ENCODE results near the gene ALMS1.
A peak's percentile ranks its signal among the peaks of the same experiment; 100 is the strongest.
"Not testable (repeated sequence)": the region's sequence is repeated elsewhere in the genome, so short reads cannot be mapped to it uniquely, and the experiment has no call there.

The ALMS1 gene

GRCh38 chr2:73385504-73386341 lies at the start of gene ALMS1:
Gene ALMS1 (plus strand): TSS chr2:73385836. CDS start chr2:73385869, 33 bp downstream.
- Mint-ChIP-seq H3K4me1 (peaks cover 19 to 25% of the 10 kb centered on the region in 2 donors), H3K27ac (peak within 1 kb of the TSS; percentile 96), H3K27me3 (peaks cover 4 to 5% of the 10 kb centered on the region in 2 donors), H3K36me3 (peaks cover 0 to 11% of the 10 kb centered on the region in 2 donors), H3K4me3 (peak within 1 kb of the TSS; percentile 97 to 98), H3K9me3 (no peaks in the 10 kb centered on the region)
- DNase-seq (peak; percentile 85), ATAC-seq (replicated peaks) (peak; percentile 90 to 91)

- Mint-ChIP-seq H3K9me3 (peaks cover 3 to 6% of the 10 kb centered on the region in 2 donors), H3K27me3 (no peaks in the 10 kb centered on the region), H3K4me3 (peak overlapping the region in 1 of 2 donors; percentile 39), H3K4me1 (peaks cover 4 to 10% of the 10 kb centered on the region in 2 donors), H3K27ac (no peak overlapping the region), H3K36me3 (peaks cover 0 to 2% of the 10 kb centered on the region in 2 donors)
- DNase-seq (no peak), ATAC-seq (replicated peaks) (peak in 1 of 2 donors; percentile 52)
Observed at GRCh38 chr2:73337828-73338227, 47.8 kb upstream of the ALMS1 start.

DNA sequence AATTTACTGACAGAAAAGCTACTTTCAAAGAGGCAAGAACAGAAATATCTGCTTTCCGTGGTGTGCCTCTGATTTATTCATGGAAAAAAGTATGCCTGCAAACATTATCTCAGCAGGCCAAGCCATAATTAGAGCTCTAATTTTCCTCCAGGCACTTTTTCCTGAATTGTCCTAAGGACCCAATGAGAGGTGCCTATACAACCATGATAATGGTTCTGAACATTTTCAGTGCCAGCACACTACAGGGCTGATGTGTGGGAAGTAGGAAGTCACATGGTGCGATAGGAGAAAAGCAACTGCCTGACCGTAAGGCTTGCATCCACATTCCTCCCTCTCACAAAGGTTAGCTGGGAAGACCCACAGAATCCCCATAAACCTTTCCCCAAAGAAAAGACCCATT lies 46.4 kb upstream of the ALMS1 start:
- Mint-ChIP-seq H3K4me1 (peaks cover 4 to 10% of the 10 kb centered on the region in 2 donors), H3K36me3 (peaks cover 0 to 2% of the 10 kb centered on the region in 2 donors), H3K9me3 (peaks cover 3 to 6% of the 10 kb centered on the region in 2 donors), H3K27me3 (no peaks in the 10 kb centered on the region), H3K4me3 (no peak overlapping the region), H3K27ac (no peak overlapping the region)
- no peak for DNase-seq
- no peak for ATAC-seq (replicated peaks)

- H3K4me3 Mint-ChIP-seq: no peak overlapping the region
- no peak overlapping the region for H3K27ac Mint-ChIP-seq
- DNase-seq (no peak), ATAC-seq (replicated peaks) (no peak)
- H3K4me1 Mint-ChIP-seq: peaks cover 4 to 10% of the 10 kb centered on the region in 2 donors
- no peaks in the 10 kb centered on the region for H3K36me3 Mint-ChIP-seq
- peaks cover 0 to 4% of the 10 kb centered on the region in 2 donors for H3K9me3 Mint-ChIP-seq
- H3K27me3 Mint-ChIP-seq: no peaks in the 10 kb centered on the region
Observed at GRCh38 chr2:73341039-73341438, 44.6 kb upstream of the ALMS1 start.

- Mint-ChIP-seq H3K9me3 (peaks cover 0 to 1% of the 10 kb centered on the region in 2 donors), H3K27ac (no peak overlapping the region), H3K4me3 (no peak overlapping the region), H3K27me3 (peaks cover 6 to 9% of the 10 kb centered on the region in 2 donors), H3K4me1 (no peaks in the 10 kb centered on the region), H3K36me3 (no peaks in the 10 kb centered on the region)
- ATAC-seq (replicated peaks) (no peak), DNase-seq (no peak)
Observed at GRCh38 chr2:73343992-73344391, 41.6 kb upstream of the ALMS1 start.

GRCh38 chr2:73344747-73345146 lies 40.9 kb upstream of the ALMS1 start:
- not testable (repeated sequence) for H3K27me3 Mint-ChIP-seq; H3K4me3 Mint-ChIP-seq; ATAC-seq (replicated peaks); H3K27ac Mint-ChIP-seq; H3K36me3 Mint-ChIP-seq; H3K4me1 Mint-ChIP-seq; H3K9me3 Mint-ChIP-seq; DNase-seq

DNA sequence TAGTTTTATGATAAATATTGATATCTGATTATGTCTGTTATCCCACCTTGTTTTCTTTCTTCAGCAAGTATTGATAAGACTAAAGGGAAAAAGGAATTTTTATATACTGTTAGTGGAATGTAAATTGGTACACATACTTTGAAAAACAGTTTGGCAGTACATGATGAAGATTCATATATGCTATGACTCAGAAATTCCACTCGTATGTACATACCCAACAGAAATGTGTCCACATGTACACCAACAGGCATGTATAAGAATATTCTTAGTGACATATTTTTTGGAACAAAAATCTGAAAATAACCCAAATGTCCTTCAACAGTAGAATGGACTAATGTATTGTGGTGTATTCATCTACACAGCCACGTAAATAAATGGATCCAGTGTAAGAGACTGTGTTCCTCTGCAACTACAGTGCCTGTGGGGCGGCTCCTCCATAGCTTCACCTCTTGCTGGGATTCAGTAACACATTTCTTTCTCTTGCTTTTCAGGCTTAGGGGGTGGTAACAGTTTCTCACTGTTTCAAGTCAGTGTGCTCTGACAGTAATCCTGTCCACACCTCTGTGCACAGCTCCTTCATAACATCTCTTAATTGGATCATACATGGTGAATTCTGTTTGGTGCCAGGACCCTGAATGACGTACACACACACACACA lies 35.5 kb upstream of the ALMS1 start:
- Mint-ChIP-seq H3K27me3 (peaks cover 11 to 28% of the 10 kb centered on the region in 2 donors), H3K4me3 (no peak overlapping the region), H3K27ac (no peak overlapping the region), H3K9me3 (no peaks in the 10 kb centered on the region), H3K36me3 (no peaks in the 10 kb centered on the region), H3K4me1 (no peaks in the 10 kb centered on the region)
- ATAC-seq (replicated peaks): no peak
- DNase-seq: no peak

GRCh38 chr2:73356097-73356496 lies 29.5 kb upstream of the ALMS1 start:
- no peak for ATAC-seq (replicated peaks)
- no peaks in the 10 kb centered on the region for H3K36me3 Mint-ChIP-seq
- no peak overlapping the region for H3K4me3 Mint-ChIP-seq
- H3K27me3 Mint-ChIP-seq: peaks cover 9 to 38% of the 10 kb centered on the region in 2 donors
- peaks cover 0 to 2% of the 10 kb centered on the region in 2 donors for H3K9me3 Mint-ChIP-seq
- no peak overlapping the region for H3K27ac Mint-ChIP-seq
- H3K4me1 Mint-ChIP-seq: no peaks in the 10 kb centered on the region
- no peak for DNase-seq

- H3K4me3 Mint-ChIP-seq: no peak overlapping the region
- peaks cover 12 to 45% of the 10 kb centered on the region in 2 donors for H3K27me3 Mint-ChIP-seq
- no peak for DNase-seq
- H3K36me3 Mint-ChIP-seq: no peaks in the 10 kb centered on the region
- H3K27ac Mint-ChIP-seq: no peak overlapping the region
- H3K9me3 Mint-ChIP-seq: peaks cover 0 to 2% of the 10 kb centered on the region in 2 donors
- ATAC-seq (replicated peaks): no peak
- no peaks in the 10 kb centered on the region for H3K4me1 Mint-ChIP-seq
Observed at GRCh38 chr2:73359915-73360697, 25.5 kb upstream of the ALMS1 start.

GRCh38 chr2:73366060-73366459 lies 19.6 kb upstream of the ALMS1 start:
- no peak for ATAC-seq (replicated peaks)
- H3K4me1 Mint-ChIP-seq: no peaks in the 10 kb centered on the region
- no peak for DNase-seq
- no peak overlapping the region for H3K4me3 Mint-ChIP-seq
- H3K9me3 Mint-ChIP-seq: peaks cover 0 to 4% of the 10 kb centered on the region in 2 donors
- peaks cover 13 to 40% of the 10 kb centered on the region in 2 donors for H3K27me3 Mint-ChIP-seq
- no peak overlapping the region for H3K27ac Mint-ChIP-seq
- no peaks in the 10 kb centered on the region for H3K36me3 Mint-ChIP-seq

DNA sequence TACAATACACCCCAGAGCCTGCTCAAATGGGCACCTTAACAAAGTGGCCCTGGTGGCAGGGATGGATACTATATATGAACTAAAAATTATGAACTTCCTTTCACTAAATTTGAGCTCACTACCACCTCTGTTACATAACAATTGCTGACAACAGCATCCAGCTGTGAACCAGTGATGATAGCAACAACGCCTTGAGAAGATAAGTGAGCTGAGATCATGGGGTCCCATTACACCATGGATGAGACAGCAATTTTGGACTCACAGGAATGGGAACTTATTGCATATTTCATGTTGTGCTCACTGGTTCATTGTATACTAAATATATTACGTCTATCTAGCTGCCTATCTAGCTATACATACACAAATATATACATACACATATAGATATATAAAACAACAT lies 16.9 kb upstream of the ALMS1 start:
- Mint-ChIP-seq H3K4me1 (no peaks in the 10 kb centered on the region), H3K4me3 (no peak overlapping the region), H3K27me3 (peaks cover 19 to 41% of the 10 kb centered on the region in 2 donors), H3K27ac (no peak overlapping the region), H3K9me3 (peaks cover 0 to 4% of the 10 kb centered on the region in 2 donors), H3K36me3 (no peaks in the 10 kb centered on the region)
- ATAC-seq (replicated peaks) (no peak), DNase-seq (no peak)

GRCh38 chr2:73370348-73370747 lies 15.3 kb upstream of the ALMS1 start:
- ATAC-seq (replicated peaks) (no peak), DNase-seq (no peak)
- H3K4me1 Mint-ChIP-seq: no peaks in the 10 kb centered on the region
- no peak overlapping the region for H3K4me3 Mint-ChIP-seq
- H3K9me3 Mint-ChIP-seq: peaks cover 0 to 4% of the 10 kb centered on the region in 2 donors
- no peak overlapping the region for H3K27ac Mint-ChIP-seq
- peaks cover 29 to 46% of the 10 kb centered on the region in 2 donors for H3K27me3 Mint-ChIP-seq
- no peaks in the 10 kb centered on the region for H3K36me3 Mint-ChIP-seq

DNA sequence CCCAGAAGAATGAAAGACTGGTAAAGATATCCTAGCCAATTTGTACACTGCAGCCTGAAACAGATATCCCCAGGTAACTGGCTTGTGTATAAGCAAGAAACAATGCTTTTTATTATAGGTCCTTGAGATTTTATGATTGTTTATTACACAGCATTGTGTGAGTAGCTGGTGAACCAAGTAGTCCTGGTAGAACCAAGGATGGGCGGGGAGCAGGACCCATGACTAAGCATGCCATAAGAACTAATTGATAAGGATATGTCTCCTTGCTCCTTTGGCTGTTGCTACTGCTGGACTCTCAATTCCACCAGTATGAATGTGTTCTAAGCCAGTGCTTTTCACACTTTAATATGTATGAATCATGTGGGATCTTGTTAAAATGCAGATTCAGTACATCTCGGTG lies 12.3 kb upstream of the ALMS1 start:
- H3K27me3 Mint-ChIP-seq: peaks cover 36 to 59% of the 10 kb centered on the region in 2 donors
- ATAC-seq (replicated peaks): no peak
- no peak overlapping the region for H3K4me3 Mint-ChIP-seq
- no peaks in the 10 kb centered on the region for H3K4me1 Mint-ChIP-seq
- H3K27ac Mint-ChIP-seq: no peak overlapping the region
- H3K9me3 Mint-ChIP-seq: peaks cover 0 to 2% of the 10 kb centered on the region in 2 donors
- no peaks in the 10 kb centered on the region for H3K36me3 Mint-ChIP-seq
- DNase-seq: no peak

- Mint-ChIP-seq H3K9me3 (peaks cover 0 to 2% of the 10 kb centered on the region in 2 donors), H3K27me3 (peaks cover 37 to 62% of the 10 kb centered on the region in 2 donors), H3K36me3 (no peaks in the 10 kb centered on the region), H3K4me3 (no peak overlapping the region), H3K4me1 (no peaks in the 10 kb centered on the region), H3K27ac (no peak overlapping the region)
- ATAC-seq (replicated peaks) (no peak), DNase-seq (no peak)
Observed at GRCh38 chr2:73374269-73374668, 11.4 kb upstream of the ALMS1 start.
